ENCODE data around the gene LMNB1. TPM values are rescaled to one million over a fixed set of nuclear protein-coding genes. Genes with fewer than 3 reads are reported as not detected.

LMNB1 gene
- total and polyA plus RNA-seq, 2 of the 13 experiments (the other 11 are each of a cell fraction or from before 2014, with no cell fraction given) = 12.5 to 159 TPM

- TF ChIP-seq ZMAT5 (CRISPR knock-in tag; IDR thresholded peaks at IDR 0.05; ENCODE audit: borderline replicate concordance, low read depth) (no peak), MLXIP (CRISPR knock-in tag; IDR thresholded peaks at IDR 0.05; ENCODE audit: borderline replicate concordance) (0 out of 2 replicates have a peak, but pooled peaks have one; percentile 66), PHF20 (CRISPR knock-in tag; IDR thresholded peaks at IDR 0.05) (peak; percentile 53; the same call in 1 of the 2 replicates), ZNF891 (CRISPR knock-in tag; IDR thresholded peaks at IDR 0.05) (no peak), ZMAT3 (CRISPR knock-in tag; conservative IDR thresholded peaks at IDR 0.05) (no peak; the same call in 1 of the 2 replicates), HNRNPL (IDR thresholded peaks at IDR 0.05; ENCODE audit: low read depth, low read length) (no peak; the same call in 1 of the 2 replicates), MEIS1 (CRISPR knock-in tag; IDR thresholded peaks at IDR 0.05; ENCODE audit: borderline replicate concordance) (no peak), ZNF318 (CRISPR knock-in tag; IDR thresholded peaks at IDR 0.05) (no peak), FLYWCH1 (CRISPR knock-in tag; IDR thresholded peaks at IDR 0.05) (no peak), ZNF382 (CRISPR knock-in tag; IDR thresholded peaks at IDR 0.05; ENCODE audit: borderline replicate concordance) (no peak), SYNCRIP (IDR thresholded peaks at IDR 0.05; ENCODE audit: insufficient read depth, low read depth, low read length) (no peak), ZNF614 (CRISPR knock-in tag; IDR thresholded peaks at IDR 0.05; ENCODE audit: borderline replicate concordance) (no peak), ARHGAP35 (CRISPR knock-in tag; IDR thresholded peaks at IDR 0.05; ENCODE audit: borderline replicate concordance) (no peak), KLF15 (CRISPR knock-in tag; IDR thresholded peaks at IDR 0.05; ENCODE audit: borderline replicate concordance) (peak; percentile 65; the same call in 1 of the 2 replicates), ZNF562 (CRISPR knock-in tag; IDR thresholded peaks at IDR 0.05; ENCODE audit: borderline replicate concordance) (0 out of 2 replicates have a peak, but pooled peaks have one; percentile 26), DR1 (CRISPR knock-in tag; IDR thresholded peaks at IDR 0.05) (peak; percentile 56), MXI1 (IDR thresholded peaks at IDR 0.05; ENCODE audit: borderline replicate concordance, low read depth, low read length) (peak; percentile 77; the same call in 1 of the 3 replicates)
Observed at GRCh38 chr5:126776499-126777256, at the start of gene LMNB1 (continued).
